ENCODE measurements around the gene SH3GL1. TPM values are rescaled to one million over a fixed set of nuclear protein-coding genes. Genes with fewer than 3 reads are reported as not detected.

Gene SH3GL1
- total RNA-seq, 1 donor from 2014 or later: 16.2 TPM

Small RNA genes within 50 kb of the gene (small RNA-seq; reads per million reads assigned to genes)
- gene MIR4746: not detected

Other genes starting within 250 kb of the SH3GL1 start
- not detected for gene CREB3L3, start 246.9 kb downstream of the SH3GL1 start, total RNA-seq
- 9.9 TPM for gene SIRT6, start 218.0 kb downstream of the SH3GL1 start, total RNA-seq
- not detected for gene ANKRD24, start 217.9 kb downstream of the SH3GL1 start, total RNA-seq
- not detected for gene EBI3, start 171.0 kb downstream of the SH3GL1 start, total RNA-seq
- gene YJU2, start 153.5 kb downstream of the SH3GL1 start, total RNA-seq: 14.6 TPM
- 24.5 TPM for gene SHD, start 121.3 kb downstream of the SH3GL1 start, total RNA-seq
- gene TMIGD2, start 98.2 kb downstream of the SH3GL1 start, total RNA-seq: 0.52 TPM
- gene FSD1, start 95.9 kb downstream of the SH3GL1 start, total RNA-seq: not detected
- 5.2 TPM for gene STAP2, start 61.7 kb downstream of the SH3GL1 start, total RNA-seq
- 5.7 TPM for gene MPND, start 57.0 kb downstream of the SH3GL1 start, total RNA-seq
- 6.3 TPM for gene CHAF1A, start 2.1 kb upstream of the SH3GL1 start, total RNA-seq
- 89.8 TPM for gene UBXN6, start 57.2 kb upstream of the SH3GL1 start, total RNA-seq
- gene HDGFL2, start 71.8 kb upstream of the SH3GL1 start, total RNA-seq: 33.9 TPM
- 15.7 TPM for gene PLIN4, start 117.9 kb upstream of the SH3GL1 start, total RNA-seq
- 2.1 TPM for gene PLIN5, start 134.7 kb upstream of the SH3GL1 start, total RNA-seq
- gene LRG1, start 139.5 kb upstream of the SH3GL1 start, total RNA-seq: 0.52 TPM
- 11.5 TPM for gene SEMA6B, start 159.1 kb upstream of the SH3GL1 start, total RNA-seq
- gene TNFAIP8L1, start 239.0 kb upstream of the SH3GL1 start, total RNA-seq: 5.7 TPM